Activated gamma-delta T cell (primary cell): ENCODE measurements around the gene LRRC14B.

Experiments used
- DNase-seq: peaks from one replicate; lab custom pipeline; 2025; lab: John Stamatoyannopoulos, UW
- total RNA-seq, 2 donors: gene quantifications; one replicate each; lab custom pipeline; 2026; lab: John Stamatoyannopoulos, UW

LRRC14B gene
- total RNA-seq: 0 reads per million in 2 donors

DNA sequence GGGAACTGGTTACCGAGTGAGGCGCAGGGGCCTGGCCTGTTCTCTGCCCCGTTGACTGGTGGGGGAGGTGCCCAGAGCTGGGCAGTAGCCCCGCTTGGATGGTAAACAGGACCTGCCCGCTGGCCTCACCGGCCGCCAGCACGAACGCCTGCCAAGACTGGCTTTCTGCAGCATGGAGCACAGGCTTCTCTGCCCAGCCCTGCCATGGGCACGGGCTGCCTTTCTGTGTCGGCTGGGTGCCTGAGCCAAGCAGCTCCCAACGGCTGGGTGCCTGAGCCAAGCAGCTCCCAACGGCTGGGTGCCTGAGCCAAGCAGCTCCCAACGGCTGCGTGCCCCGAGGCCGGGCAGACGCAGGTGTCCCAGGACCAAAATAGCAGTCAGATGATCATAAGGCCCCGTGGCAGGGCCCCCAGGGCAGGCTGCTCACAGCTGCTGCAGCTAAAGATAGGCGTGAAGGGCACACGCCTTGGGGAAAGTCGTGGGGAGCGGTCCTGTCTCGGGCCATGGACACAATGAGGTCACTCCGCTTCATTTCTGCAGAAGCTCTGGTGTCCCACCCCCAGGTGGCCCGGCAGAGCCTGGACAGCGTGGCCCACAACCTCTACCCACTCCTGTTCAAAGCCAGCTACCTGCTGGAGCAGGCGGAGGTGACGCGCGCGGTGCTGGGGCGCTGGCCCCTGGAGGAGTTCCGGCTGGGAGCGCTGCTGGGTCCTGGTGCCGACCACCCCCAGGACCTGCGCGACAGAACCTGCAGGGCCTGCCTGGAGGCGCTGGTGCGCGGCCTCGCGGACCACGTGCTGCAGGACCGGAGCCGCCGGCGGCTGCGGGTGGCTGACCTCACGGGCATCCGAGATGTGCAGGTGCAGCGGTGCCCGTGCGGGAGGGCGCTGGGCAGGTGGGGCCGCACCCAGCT is at the start of gene LRRC14B:
Gene LRRC14B (plus strand): TSS at position 460 of the 913 bp plus-strand sequence. CDS start 44 bp downstream, at position 504.
- DNase-seq: no peak

DNA sequence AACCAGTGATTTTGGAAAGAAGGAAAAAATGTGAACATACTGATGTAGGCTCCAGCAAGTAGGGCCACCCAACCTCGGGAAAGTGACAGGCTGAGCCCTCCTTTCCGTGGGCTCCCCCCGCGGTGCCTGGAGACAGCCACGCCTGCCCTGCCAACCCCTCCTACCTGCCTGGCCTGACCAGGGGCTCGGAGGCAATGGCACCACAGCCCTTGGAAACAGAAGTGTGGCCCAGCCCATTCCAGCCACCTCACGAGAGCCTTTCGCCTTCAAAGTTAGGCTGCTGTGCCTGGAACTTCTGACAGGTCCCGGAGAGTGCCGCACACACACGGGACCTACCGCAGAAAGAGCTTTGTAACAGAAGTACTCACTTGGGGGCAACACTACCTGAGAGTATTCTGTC is 49.5 kb upstream of the LRRC14B start:
- DNase-seq: no peak

DNA sequence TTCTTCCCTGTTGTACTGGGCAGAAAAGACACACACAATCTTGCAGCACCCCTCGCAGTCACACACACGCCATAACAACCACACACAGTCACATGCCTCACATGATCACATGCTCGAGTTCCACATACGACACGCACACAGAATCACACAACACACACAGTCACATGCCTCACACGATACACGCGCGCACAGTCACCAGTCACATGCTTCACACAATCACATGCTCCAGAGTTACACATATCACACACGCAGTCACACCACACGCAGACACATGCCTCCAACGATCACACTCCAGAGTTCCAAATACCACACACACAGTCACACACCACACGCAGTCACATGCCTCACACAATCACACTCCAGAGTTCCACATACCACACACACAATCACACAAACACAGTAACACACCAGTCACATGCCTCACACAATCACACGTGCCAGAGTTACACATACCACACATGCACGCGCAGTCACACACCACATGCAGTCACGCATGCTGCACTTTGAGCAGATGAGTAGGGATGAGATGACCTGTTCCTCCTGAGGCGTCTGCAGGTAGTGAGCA is 49.0 kb upstream of the LRRC14B start:
- DNase-seq: no peak

GRCh38 chr5:143041-143440 is 48.3 kb upstream of the LRRC14B start:
- no peak for DNase-seq

- no peak for DNase-seq
Observed at GRCh38 chr5:144941-145340, 46.4 kb upstream of the LRRC14B start.

- DNase-seq: no peak
Observed at GRCh38 chr5:145585-146323, 45.5 kb upstream of the LRRC14B start.

DNA sequence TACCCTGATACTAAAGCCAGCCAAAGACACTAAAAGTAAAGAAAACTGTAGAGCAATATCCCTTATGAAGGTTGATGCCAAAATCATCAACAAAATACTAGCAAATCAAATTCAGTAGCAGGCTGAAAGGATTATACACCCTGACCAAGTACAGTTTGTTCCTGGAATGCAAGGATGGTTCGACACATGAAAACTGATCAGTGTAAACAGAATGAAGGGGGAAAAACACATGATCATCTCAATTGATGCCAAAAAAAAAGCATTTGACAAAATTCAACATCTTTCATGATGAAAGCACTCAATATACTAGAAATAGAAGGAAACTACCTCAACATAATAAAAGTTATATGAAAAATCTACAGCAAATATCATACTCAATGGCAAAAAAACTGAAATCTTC is 43.5 kb upstream of the LRRC14B start:
- no peak for DNase-seq

- DNase-seq: no peak
Observed at GRCh38 chr5:149745-150485, 41.4 kb upstream of the LRRC14B start.

- DNase-seq: no peak
Observed at GRCh38 chr5:150746-151145, 40.5 kb upstream of the LRRC14B start.

DNA sequence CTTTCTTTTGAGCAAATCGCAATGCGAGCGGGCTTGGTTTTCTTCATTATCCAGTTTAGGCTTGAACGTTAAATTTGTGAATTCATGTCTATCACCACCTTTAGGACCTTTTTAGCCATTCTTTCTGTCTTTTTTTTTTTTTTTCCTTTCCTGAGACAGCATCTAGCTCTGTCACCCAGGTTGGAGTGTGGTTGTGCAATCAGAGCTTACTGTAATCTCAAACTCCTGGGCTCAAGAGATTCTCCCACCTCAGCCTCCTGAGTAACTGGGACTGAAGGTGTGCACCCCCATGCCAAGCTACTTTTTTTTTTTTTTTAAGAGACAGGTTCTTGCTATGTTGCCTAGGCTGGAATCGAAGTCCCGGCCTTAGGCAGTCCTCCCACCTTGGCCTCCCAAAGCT is 39.2 kb upstream of the LRRC14B start:
- no peak for DNase-seq

DNA sequence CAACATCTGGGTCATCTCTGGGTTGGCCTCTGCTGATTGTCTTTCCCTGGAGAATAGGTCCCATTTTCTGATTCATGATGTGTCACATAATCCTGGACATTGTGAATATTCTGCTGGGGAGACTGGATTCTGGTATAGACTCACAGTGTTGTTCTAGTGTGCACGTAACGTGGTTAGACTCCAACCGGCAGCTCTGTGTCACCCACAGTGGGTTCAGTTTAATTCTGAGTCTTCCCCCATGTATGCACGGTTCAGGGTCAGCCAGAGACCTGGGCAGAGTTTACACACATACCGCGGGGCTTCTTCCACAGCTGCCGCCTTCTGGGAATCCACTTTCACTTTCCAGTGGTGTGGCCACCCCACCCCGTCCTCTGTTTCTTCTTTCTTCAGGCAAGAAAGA is 38.0 kb upstream of the LRRC14B start:
- DNase-seq: no peak

- no peak for DNase-seq
Observed at GRCh38 chr5:154236-154635, 37.1 kb upstream of the LRRC14B start.

GRCh38 chr5:154826-155225 is 36.5 kb upstream of the LRRC14B start:
- DNase-seq: no peak

- DNase-seq: no peak
Observed at GRCh38 chr5:155651-156410, 35.5 kb upstream of the LRRC14B start.

- no peak for DNase-seq
Observed at GRCh38 chr5:156411-157072, 34.8 kb upstream of the LRRC14B start.

DNA sequence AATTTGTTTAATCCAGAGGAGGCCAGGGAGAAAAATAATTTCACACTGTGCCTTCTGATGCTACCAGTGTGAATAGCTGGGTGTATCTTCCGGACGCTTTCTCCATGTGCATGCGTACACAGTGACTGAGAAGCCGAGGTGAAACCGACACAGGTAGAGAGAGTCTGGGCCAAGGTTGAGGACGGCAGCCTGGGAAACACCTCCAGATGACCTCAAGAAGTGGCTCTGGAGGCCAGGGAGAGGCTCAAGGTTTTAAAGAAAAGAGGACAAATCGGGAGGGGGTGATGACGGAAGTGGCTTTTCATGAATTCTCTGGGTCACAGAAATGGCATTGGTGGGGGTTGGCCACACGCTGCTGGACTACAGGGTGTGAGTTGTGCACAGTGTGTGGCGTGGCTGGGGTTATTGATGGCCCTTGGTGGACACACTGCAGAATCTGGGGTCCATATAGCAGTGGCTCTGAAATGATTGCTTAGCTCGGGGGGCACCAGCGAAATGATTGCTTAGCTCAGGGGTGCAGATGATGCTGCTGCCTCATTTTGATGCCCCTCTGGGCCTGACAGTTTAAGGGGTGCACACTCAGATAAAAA is 34.1 kb upstream of the LRRC14B start:
- no peak for DNase-seq

DNA sequence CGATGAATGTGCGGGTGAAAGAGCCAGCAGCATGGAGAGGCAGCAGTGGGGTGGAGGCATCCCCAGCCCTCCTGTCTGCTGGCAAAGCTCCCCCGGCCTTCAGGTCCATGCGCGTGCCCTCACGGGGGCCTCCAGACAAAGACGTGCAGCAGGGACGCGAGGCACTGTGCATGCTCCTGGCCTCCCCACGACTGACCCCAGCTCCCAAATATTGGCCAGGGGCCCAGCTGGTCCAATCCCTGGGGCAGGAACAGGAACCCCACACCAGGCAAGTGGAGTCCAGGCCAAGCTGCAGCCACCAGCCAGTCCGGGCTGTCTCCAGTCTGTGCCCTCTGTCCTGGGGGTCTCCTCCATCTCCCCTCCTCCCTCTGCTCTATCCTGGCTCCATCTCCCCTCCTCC is 33.5 kb upstream of the LRRC14B start:
- DNase-seq: no peak

DNA sequence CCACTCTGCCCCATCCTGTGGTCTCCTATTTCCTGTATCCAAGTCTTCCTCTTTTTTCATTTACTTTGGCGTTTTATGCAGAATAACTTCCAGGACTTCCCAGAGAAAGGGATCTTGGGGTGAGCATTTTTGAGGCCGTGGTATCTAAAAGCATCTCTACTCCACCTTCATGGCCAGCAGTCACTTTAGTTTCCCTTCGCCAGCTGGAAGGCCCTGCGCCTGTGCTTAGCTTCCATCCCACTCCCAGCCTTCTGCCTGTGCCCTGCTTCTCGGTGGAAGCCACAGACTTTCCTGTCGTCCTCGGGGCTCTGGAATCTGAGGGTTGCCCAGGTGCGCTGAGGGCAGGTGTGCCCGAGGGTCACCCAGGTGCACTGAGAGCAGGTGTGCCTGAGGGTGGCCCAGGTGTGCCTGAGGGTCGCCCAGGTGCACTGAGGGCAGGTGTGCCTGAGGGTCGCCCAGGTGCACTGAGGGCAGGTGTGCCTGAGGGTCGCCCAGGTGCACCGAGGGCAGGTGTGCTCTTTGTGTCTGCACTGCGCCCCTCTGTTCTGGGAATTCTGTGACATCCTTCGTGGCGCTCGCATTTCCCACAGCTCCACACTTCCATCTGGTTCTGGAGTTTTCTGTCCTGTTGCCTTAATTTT is 32.4 kb upstream of the LRRC14B start:
- DNase-seq: no peak

- no peak for DNase-seq
Observed at GRCh38 chr5:159448-160172, 31.7 kb upstream of the LRRC14B start.
